HEK293 (cell line): ENCODE measurements around the gene MAGEC2.

Source experiments
- CTCF ChIA-PET: fragments of 350-600 bp; formaldehyde crosslinking; extraction: SDS; loops from one replicate; lab custom pipeline; 2021; ENCODE audit warnings: antibody characterized with exemption; lab: Yijun Ruan, JAX
- POLR2A ChIA-PET: fragments of 300-600 bp; formaldehyde crosslinking; extraction: SDS; loops from one replicate; lab custom pipeline; 2020; ENCODE audit warnings: antibody characterized with exemption, inconsistent platforms; lab: Yijun Ruan, JAX
- H3K27ac ChIP-seq: fragments of 200-500 bp; sonication (Bioruptor generic); 2 replicates; pipeline ENCODE4 v1.5.1; 2014; ENCODE audit warnings: low read depth, low read length, control low read depth, inconsistent platforms; ENCODE audit errors: extremely low read depth
- H3K36me3 ChIP-seq, 2 experiments: fragments of 200-500 bp in 1 of 2; sonication (Bioruptor generic) in 1 of 2; 1 replicate in 1 of 2; 2 replicates in 1 of 2; pipeline ENCODE4 v1.5.1; 2014 to 2017; ENCODE audit warnings: inconsistent platforms in 2 of 2, low read length in 2 of 2; ENCODE audit not compliant: control insufficient read depth in 2 of 2, insufficient read depth in 1 of 2
- H3K4me1 ChIP-seq: fragments of 200-500 bp; sonication (Bioruptor generic); 2 replicates; pipeline ENCODE4 v1.5.1; 2014; ENCODE audit warnings: mild to moderate bottlenecking, low read length, inconsistent platforms; ENCODE audit not compliant: control insufficient read depth, insufficient read depth
- H3K4me3 ChIP-seq: 2 replicates; pipeline ENCODE4 v1.5.1; 2011; ENCODE audit warnings: low read depth, mild to moderate bottlenecking, control low read depth, low read length, moderate library complexity
- H3K9me3 ChIP-seq: fragments of 200-500 bp; sonication (Bioruptor generic); 2 replicates; pipeline ENCODE4 v1.5.1; 2014; ENCODE audit warnings: low read depth, low read length, inconsistent platforms; ENCODE audit not compliant: control insufficient read depth, insufficient read depth
- BCL11B ChIP-seq: fragments of 450-650 bp; formaldehyde crosslinking; IDR thresholded peaks from 2 replicates; pipeline ENCODE4 v1.5.1; 2016; ENCODE audit warnings: low read depth, missing biosample characterization, missing genetic modification characterization
- KLF8 ChIP-seq: fragments of 450-650 bp; formaldehyde crosslinking; IDR thresholded peaks from 2 replicates; pipeline ENCODE4 v1.5.1; 2016; ENCODE audit warnings: missing biosample characterization, missing genetic modification characterization
- KLF9 ChIP-seq: fragments of 450-650 bp; formaldehyde crosslinking; IDR thresholded peaks from 2 replicates; pipeline ENCODE4 v1.5.1; 2016; ENCODE audit warnings: missing biosample characterization, missing genetic modification characterization, low read depth
- ZFP3 ChIP-seq: fragments of 450-650 bp; formaldehyde crosslinking; IDR thresholded peaks from 2 replicates; pipeline ENCODE4 v1.5.1; 2016; ENCODE audit warnings: low read depth, missing biosample characterization, missing genetic modification characterization
- ZNF121 ChIP-seq: fragments of 450-650 bp; formaldehyde crosslinking; IDR thresholded peaks from 2 replicates; pipeline ENCODE4 v1.5.1; 2016; ENCODE audit warnings: missing biosample characterization, missing genetic modification characterization
- ZNF146 ChIP-seq: fragments of 450-650 bp; formaldehyde crosslinking; IDR thresholded peaks from 2 replicates; pipeline ENCODE4 v1.5.1; 2016; ENCODE audit warnings: missing biosample characterization, missing genetic modification characterization
- ZNF155 ChIP-seq: fragments of 450-650 bp; formaldehyde crosslinking; IDR thresholded peaks from 2 replicates; pipeline ENCODE4 v1.5.1; 2016; ENCODE audit warnings: missing biosample characterization, missing genetic modification characterization
- ZNF175 ChIP-seq: fragments of 450-650 bp; formaldehyde crosslinking; IDR thresholded peaks from 2 replicates; pipeline ENCODE4 v1.5.1; 2016; ENCODE audit warnings: missing biosample characterization, missing genetic modification characterization
- ZNF335 ChIP-seq: fragments of 450-650 bp; formaldehyde crosslinking; conservative IDR thresholded peaks from 2 replicates; pipeline ENCODE4 v1.5.1; 2016; ENCODE audit warnings: missing biosample characterization, missing genetic modification characterization
- ZNF341 ChIP-seq: fragments of 450-650 bp; formaldehyde crosslinking; IDR thresholded peaks from 2 replicates; pipeline ENCODE4; 2016; ENCODE audit warnings: low read depth, missing biosample characterization, missing genetic modification characterization
- ZNF548 ChIP-seq: fragments of 450-650 bp; formaldehyde crosslinking; IDR thresholded peaks from 2 replicates; pipeline ENCODE4 v1.5.1; 2016; ENCODE audit warnings: missing biosample characterization, missing genetic modification characterization
- ZNF670 ChIP-seq: fragments of 450-650 bp; formaldehyde crosslinking; IDR thresholded peaks from 2 replicates; pipeline ENCODE4 v1.5.1; 2016; ENCODE audit warnings: missing biosample characterization, missing genetic modification characterization, low read depth
- TF ChIP-seq, protein P1 (sequence below): fragments of 450-650 bp; formaldehyde crosslinking; IDR thresholded peaks from 2 replicates; pipeline ENCODE4 v1.5.1; 2017; ENCODE audit warnings: missing biosample characterization, missing genetic modification characterization
- TF ChIP-seq, protein P2 (sequence below): fragments of 450-650 bp; formaldehyde crosslinking; conservative IDR thresholded peaks from 2 replicates; pipeline ENCODE4 v1.5.1; 2016; ENCODE audit warnings: low read depth, missing biosample characterization, missing genetic modification characterization
- TF ChIP-seq, protein P3 (sequence below): fragments of 450-650 bp; formaldehyde crosslinking; IDR thresholded peaks from 2 replicates; pipeline ENCODE4 v1.5.1; 2016; ENCODE audit warnings: missing biosample characterization, missing genetic modification characterization
- TF ChIP-seq, protein P4 (sequence below): fragments of 450-650 bp; formaldehyde crosslinking; IDR thresholded peaks from 2 replicates; pipeline ENCODE4 v1.5.1; 2016; ENCODE audit warnings: missing biosample characterization, missing genetic modification characterization

MAGEC2 gene

DNA sequence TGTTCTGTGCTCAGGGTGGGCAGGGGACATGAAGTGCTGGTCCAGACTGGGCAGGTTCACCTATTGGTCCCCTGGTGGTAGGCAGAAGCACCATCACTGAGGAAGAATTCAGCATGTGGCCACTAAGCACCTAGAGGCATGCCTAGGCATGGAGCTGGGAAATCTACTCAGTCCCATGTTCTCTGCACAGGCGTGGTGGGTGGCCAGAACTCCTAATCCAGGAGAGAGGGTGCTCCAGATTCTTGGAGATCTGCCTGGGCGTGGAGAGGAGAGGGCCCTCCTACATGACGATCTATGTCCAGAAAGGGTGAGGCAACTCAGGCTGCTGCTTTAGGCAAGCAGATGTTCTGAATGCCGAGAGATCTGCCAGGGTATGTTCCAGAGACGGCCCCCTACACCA lies 44.6 kb upstream of the MAGEC2 start:
- Histone ChIP-seq H3K36me3 (no peaks in the 10 kb centered on the region), H3K4me1 (no peaks in the 10 kb centered on the region), H3K4me3 (no peak overlapping the region), H3K9me3 (no peaks in the 10 kb centered on the region; the same call in 1 of the 2 replicates), H3K27ac (no peak overlapping the region)
- CTCF ChIA-PET = interaction anchor here (0.6 to 0.7 kb wide), 2 partner anchors 27 to 640 kb away, joined by 3 to 4 read pairs; no protein-coding TSS in a partner anchor
- TF ChIP-seq KLF9 (tag by site-specific recombination) = no peak
- TF ChIP-seq, protein P1, sequence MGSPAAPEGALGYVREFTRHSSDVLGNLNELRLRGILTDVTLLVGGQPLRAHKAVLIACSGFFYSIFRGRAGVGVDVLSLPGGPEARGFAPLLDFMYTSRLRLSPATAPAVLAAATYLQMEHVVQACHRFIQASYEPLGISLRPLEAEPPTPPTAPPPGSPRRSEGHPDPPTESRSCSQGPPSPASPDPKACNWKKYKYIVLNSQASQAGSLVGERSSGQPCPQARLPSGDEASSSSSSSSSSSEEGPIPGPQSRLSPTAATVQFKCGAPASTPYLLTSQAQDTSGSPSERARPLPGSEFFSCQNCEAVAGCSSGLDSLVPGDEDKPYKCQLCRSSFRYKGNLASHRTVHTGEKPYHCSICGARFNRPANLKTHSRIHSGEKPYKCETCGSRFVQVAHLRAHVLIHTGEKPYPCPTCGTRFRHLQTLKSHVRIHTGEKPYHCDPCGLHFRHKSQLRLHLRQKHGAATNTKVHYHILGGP (tag by site-specific recombination) = no peak
- POLR2A ChIA-PET = no interaction called here

DNA sequence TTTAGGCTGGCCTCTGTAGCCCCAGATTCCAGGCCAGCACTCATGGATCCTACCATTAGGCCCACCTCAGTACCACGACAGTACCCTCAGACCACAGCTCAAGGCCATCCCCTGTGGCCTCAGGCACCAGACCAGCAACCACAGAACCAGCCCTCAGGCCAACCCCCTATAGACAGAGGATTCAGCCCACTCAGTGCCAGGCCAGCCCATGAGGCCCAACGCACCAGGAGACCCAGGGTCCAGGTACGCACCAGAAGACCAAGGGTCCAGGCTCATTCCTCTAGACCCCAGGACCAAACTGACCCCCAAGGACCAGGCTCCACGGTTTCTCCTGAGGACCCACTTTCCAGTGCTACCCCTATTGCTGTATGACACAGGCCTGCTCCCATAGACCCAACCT lies 39.5 kb upstream of the MAGEC2 start:
- H3K4me1 ChIP-seq = no peaks in the 10 kb centered on the region
- no peaks in the 10 kb centered on the region; the same call in 1 of the 2 replicates for H3K9me3 ChIP-seq
- CTCF ChIA-PET = no interaction called here
- POLR2A ChIA-PET = no interaction called here
- TF ChIP-seq KLF8 (no peak), ZNF146 (tag by site-specific recombination) (no peak), ZNF341 (tag by site-specific recombination) (no peak)
- H3K4me3 ChIP-seq = no peak overlapping the region
- no peak overlapping the region for H3K27ac ChIP-seq
- H3K36me3 ChIP-seq = no peaks in the 10 kb centered on the region

DNA sequence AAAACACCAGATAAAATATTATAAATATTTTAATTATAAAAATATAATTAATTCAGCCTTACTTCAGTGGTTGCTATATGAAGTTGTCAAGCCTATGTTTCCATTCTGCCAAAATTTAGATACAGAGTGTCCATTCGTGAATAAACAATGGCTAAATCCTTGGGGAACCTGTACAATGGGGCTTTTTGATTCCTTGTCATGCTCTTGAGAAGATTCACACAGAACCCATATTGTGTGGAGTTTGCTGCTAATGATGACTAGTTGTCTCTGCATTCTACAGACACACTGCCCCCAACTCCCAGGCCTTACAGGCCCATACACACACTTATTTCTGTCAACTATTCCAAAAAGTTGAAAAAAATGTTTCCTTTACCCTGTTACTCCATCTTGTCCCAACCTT lies 33.4 kb upstream of the MAGEC2 start:
- POLR2A ChIA-PET = no interaction called here
- no peak for TF ChIP-seq BCL11B (tag by site-specific recombination)
- TF ChIP-seq ZFP3 = no peak
- TF ChIP-seq, protein P2, sequence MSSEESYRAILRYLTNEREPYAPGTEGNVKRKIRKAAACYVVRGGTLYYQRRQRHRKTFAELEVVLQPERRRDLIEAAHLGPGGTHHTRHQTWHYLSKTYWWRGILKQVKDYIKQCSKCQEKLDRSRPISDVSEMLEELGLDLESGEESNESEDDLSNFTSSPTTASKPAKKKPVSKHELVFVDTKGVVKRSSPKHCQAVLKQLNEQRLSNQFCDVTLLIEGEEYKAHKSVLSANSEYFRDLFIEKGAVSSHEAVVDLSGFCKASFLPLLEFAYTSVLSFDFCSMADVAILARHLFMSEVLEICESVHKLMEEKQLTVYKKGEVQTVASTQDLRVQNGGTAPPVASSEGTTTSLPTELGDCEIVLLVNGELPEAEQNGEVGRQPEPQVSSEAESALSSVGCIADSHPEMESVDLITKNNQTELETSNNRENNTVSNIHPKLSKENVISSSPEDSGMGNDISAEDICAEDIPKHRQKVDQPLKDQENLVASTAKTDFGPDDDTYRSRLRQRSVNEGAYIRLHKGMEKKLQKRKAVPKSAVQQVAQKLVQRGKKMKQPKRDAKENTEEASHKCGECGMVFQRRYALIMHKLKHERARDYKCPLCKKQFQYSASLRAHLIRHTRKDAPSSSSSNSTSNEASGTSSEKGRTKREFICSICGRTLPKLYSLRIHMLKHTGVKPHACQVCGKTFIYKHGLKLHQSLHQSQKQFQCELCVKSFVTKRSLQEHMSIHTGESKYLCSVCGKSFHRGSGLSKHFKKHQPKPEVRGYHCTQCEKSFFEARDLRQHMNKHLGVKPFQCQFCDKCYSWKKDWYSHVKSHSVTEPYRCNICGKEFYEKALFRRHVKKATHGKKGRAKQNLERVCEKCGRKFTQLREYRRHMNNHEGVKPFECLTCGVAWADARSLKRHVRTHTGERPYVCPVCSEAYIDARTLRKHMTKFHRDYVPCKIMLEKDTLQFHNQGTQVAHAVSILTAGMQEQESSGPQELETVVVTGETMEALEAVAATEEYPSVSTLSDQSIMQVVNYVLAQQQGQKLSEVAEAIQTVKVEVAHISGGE (tag by site-specific recombination) = no peak
- no peak for TF ChIP-seq ZNF548 (tag by site-specific recombination)
- TF ChIP-seq, protein P3, sequence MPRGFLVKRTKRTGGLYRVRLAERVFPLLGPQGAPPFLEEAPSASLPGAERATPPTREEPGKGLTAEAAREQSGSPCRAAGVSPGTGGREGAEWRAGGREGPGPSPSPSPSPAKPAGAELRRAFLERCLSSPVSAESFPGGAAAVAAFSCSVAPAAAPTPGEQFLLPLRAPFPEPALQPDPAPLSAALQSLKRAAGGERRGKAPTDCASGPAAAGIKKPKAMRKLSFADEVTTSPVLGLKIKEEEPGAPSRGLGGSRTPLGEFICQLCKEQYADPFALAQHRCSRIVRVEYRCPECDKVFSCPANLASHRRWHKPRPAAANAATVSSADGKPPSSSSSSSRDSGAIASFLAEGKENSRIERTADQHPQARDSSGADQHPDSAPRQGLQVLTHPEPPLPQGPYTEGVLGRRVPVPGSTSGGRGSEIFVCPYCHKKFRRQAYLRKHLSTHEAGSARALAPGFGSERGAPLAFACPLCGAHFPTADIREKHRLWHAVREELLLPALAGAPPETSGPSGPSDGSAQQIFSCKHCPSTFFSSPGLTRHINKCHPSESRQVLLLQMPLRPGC = no peak
- TF ChIP-seq, protein P4, sequence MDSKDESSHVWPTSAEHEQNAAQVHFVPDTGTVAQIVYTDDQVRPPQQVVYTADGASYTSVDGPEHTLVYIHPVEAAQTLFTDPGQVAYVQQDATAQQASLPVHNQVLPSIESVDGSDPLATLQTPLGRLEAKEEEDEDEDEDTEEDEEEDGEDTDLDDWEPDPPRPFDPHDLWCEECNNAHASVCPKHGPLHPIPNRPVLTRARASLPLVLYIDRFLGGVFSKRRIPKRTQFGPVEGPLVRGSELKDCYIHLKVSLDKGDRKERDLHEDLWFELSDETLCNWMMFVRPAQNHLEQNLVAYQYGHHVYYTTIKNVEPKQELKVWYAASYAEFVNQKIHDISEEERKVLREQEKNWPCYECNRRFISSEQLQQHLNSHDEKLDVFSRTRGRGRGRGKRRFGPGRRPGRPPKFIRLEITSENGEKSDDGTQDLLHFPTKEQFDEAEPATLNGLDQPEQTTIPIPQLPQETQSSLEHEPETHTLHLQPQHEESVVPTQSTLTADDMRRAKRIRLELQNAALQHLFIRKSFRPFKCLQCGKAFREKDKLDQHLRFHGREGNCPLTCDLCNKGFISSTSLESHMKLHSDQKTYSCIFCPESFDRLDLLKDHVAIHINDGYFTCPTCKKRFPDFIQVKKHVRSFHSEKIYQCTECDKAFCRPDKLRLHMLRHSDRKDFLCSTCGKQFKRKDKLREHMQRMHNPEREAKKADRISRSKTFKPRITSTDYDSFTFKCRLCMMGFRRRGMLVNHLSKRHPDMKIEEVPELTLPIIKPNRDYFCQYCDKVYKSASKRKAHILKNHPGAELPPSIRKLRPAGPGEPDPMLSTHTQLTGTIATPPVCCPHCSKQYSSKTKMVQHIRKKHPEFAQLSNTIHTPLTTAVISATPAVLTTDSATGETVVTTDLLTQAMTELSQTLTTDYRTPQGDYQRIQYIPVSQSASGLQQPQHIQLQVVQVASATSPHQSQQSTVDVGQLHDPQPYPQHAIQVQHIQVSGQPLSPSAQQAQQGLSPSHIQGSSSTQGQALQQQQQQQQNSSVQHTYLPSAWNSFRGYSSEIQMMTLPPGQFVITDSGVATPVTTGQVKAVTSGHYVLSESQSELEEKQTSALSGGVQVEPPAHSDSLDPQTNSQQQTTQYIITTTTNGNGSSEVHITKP (tag by site-specific recombination) = no peak
- no peak for TF ChIP-seq ZNF175 (tag by site-specific recombination)
- no peak for TF ChIP-seq ZNF146 (tag by site-specific recombination)
- no peak for TF ChIP-seq ZNF335 (tag by site-specific recombination)
- TF ChIP-seq ZNF670 (tag by site-specific recombination) = no peak
- TF ChIP-seq ZNF155 = no peak
- no peak for TF ChIP-seq ZNF121 (tag by site-specific recombination)

More for the DNA sequence above, 33.4 kb upstream of the MAGEC2 start:
- Histone ChIP-seq H3K4me1 (no peaks in the 10 kb centered on the region), H3K9me3 (no peaks in the 10 kb centered on the region; the same call in none of the 2 replicates), H3K27ac (no peak overlapping the region), H3K36me3 (no peaks in the 10 kb centered on the region), H3K4me3 (no peak overlapping the region)
- CTCF ChIA-PET = no interaction called here
